ENCODE data around the gene PHC3. TPM values are rescaled to one million over a fixed set of nuclear protein-coding genes. Genes with fewer than 3 reads are reported as not detected.

PHC3 gene
- total RNA-seq, 1 donor from 2014 or later, result 13.7 TPM

GRCh38 chr3:170057550-170057949, 124.0 kb downstream of the PHC3 start:
- H3K27me3 ChIP-seq (ENCODE audit: control insufficient read depth, insufficient read depth, low read length), result no peaks in the 10 kb centered on the region
- FAIRE-seq (no peak), DNase-seq (ENCODE audit: low read depth) (no peak)
- TF ChIP-seq CTCF (IDR thresholded peaks at IDR 0.05; ENCODE audit: insufficient read depth, low read length, severe bottlenecking), result no peak
- H3K4me3 ChIP-seq (ENCODE audit: low read depth, low read length), result no peak overlapping the region
- H3K36me3 ChIP-seq (ENCODE audit: control insufficient read depth, insufficient read depth, low read length), result no peaks in the 10 kb centered on the region

GRCh38 chr3:170056710-170057454, 124.7 kb downstream of the PHC3 start:
- H3K27me3 ChIP-seq (ENCODE audit: control insufficient read depth, insufficient read depth, low read length), result no peaks in the 10 kb centered on the region
- H3K4me3 ChIP-seq (ENCODE audit: low read depth, low read length), result no peak overlapping the region
- TF ChIP-seq CTCF (IDR thresholded peaks at IDR 0.05; ENCODE audit: insufficient read depth, low read length, severe bottlenecking), result no peak
- FAIRE-seq, result no peak
- peak; percentile 29 for DNase-seq (ENCODE audit: low read depth)
- no peaks in the 10 kb centered on the region for H3K36me3 ChIP-seq (ENCODE audit: control insufficient read depth, insufficient read depth, low read length)

- Histone ChIP-seq H3K27me3 (ENCODE audit: control insufficient read depth, insufficient read depth, low read length) (no peaks in the 10 kb centered on the region), H3K4me3 (ENCODE audit: low read depth, low read length) (no peak overlapping the region), H3K36me3 (ENCODE audit: control insufficient read depth, insufficient read depth, low read length) (no peaks in the 10 kb centered on the region)
- FAIRE-seq (no peak), DNase-seq (ENCODE audit: low read depth) (peak; percentile 74)
- TF ChIP-seq CTCF (IDR thresholded peaks at IDR 0.05; ENCODE audit: insufficient read depth, low read length, severe bottlenecking), result no peak
These were observed 126.3 kb downstream of the PHC3 start for GRCh38 chr3:170055209-170055608.

GRCh38 chr3:170054204-170054603, 127.3 kb downstream of the PHC3 start:
- DNase-seq (ENCODE audit: low read depth) (no peak), FAIRE-seq (no peak)
- Histone ChIP-seq H3K4me3 (ENCODE audit: low read depth, low read length) (no peak overlapping the region), H3K36me3 (ENCODE audit: control insufficient read depth, insufficient read depth, low read length) (no peaks in the 10 kb centered on the region), H3K27me3 (ENCODE audit: control insufficient read depth, insufficient read depth, low read length) (no peaks in the 10 kb centered on the region)
- TF ChIP-seq CTCF (IDR thresholded peaks at IDR 0.05; ENCODE audit: insufficient read depth, low read length, severe bottlenecking), result peak; percentile 3

- FAIRE-seq, result no peak
- TF ChIP-seq CTCF (IDR thresholded peaks at IDR 0.05; ENCODE audit: insufficient read depth, low read length, severe bottlenecking), result no peak
These were observed 129.1 kb downstream of the PHC3 start for GRCh38 chr3:170052398-170052797.

GRCh38 chr3:170050753-170051152, 130.8 kb downstream of the PHC3 start:
- FAIRE-seq, result no peak

More at GRCh38 chr3:170052398-170052797, 129.1 kb downstream of the PHC3 start:
- Histone ChIP-seq H3K36me3 (ENCODE audit: control insufficient read depth, insufficient read depth, low read length) (no peaks in the 10 kb centered on the region), H3K4me3 (ENCODE audit: low read depth, low read length) (no peak overlapping the region), H3K27me3 (ENCODE audit: control insufficient read depth, insufficient read depth, low read length) (no peaks in the 10 kb centered on the region)
- DNase-seq (ENCODE audit: low read depth), result no peak

More at GRCh38 chr3:170050753-170051152, 130.8 kb downstream of the PHC3 start:
- DNase-seq (ENCODE audit: low read depth), result no peak
- Histone ChIP-seq H3K4me3 (ENCODE audit: low read depth, low read length) (no peak overlapping the region), H3K36me3 (ENCODE audit: control insufficient read depth, insufficient read depth, low read length) (no peaks in the 10 kb centered on the region), H3K27me3 (ENCODE audit: control insufficient read depth, insufficient read depth, low read length) (no peaks in the 10 kb centered on the region)
- TF ChIP-seq CTCF (IDR thresholded peaks at IDR 0.05; ENCODE audit: insufficient read depth, low read length, severe bottlenecking), result no peak

Data from bronchial epithelial cell (primary cell).